Prostate gland (tissue), 2 donors: ENCODE results near the gene SGCD.

Experiments
- POLR2A ChIP-seq: fragments of 450-650 bp; IDR thresholded peaks from one replicate; pipeline ENCODE4 v1.6.1; 2016; ENCODE audit warnings: antibody characterized with exemption, mild to moderate bottlenecking
- POLR2AphosphoS5 ChIP-seq: sonication (generic); formaldehyde crosslinking; IDR thresholded peaks from one replicate; pipeline ENCODE4 v1.6.1; 2017; ENCODE audit warnings: antibody characterized with exemption
- TF ChIP-seq, protein P1 (sequence below), 4 experiments: fragments of 200-600 bp in 2 of 4; fragments of 450-650 bp in 2 of 4; sonication (generic) in 2 of 4; IDR thresholded peaks; 1 replicate in 3 of 4; 2 replicates in 1 of 4; pipeline ENCODE4 v1.5.1; 2016 to 2019; ENCODE audit warnings: antibody characterized with exemption in 4 of 4, mild to moderate bottlenecking in 2 of 4, moderate library complexity in 2 of 4

DNA sequence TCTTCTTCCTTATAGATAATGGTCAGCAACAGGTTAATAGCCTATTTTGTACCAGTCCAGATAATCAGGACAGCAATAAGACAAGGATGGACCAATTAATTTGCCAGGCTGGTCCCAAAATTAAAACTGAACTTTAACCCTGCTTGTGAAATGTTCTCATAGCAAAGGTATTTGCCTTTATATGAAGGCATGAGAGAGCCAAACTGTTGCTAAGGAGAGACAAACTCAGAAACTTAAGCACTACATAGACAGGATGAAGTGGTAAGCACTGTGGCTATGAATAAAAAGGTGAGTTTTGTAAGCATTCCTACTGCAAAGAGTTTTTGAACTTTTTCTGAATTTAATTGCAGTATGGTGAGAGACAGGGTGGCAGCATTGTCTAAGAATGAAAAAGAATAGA is 348.4 kb downstream of the SGCD start:
- TF ChIP-seq, protein P1, sequence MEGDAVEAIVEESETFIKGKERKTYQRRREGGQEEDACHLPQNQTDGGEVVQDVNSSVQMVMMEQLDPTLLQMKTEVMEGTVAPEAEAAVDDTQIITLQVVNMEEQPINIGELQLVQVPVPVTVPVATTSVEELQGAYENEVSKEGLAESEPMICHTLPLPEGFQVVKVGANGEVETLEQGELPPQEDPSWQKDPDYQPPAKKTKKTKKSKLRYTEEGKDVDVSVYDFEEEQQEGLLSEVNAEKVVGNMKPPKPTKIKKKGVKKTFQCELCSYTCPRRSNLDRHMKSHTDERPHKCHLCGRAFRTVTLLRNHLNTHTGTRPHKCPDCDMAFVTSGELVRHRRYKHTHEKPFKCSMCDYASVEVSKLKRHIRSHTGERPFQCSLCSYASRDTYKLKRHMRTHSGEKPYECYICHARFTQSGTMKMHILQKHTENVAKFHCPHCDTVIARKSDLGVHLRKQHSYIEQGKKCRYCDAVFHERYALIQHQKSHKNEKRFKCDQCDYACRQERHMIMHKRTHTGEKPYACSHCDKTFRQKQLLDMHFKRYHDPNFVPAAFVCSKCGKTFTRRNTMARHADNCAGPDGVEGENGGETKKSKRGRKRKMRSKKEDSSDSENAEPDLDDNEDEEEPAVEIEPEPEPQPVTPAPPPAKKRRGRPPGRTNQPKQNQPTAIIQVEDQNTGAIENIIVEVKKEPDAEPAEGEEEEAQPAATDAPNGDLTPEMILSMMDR (IDR thresholded peaks at IDR 0.05): no peak
- TF ChIP-seq POLR2A: no peak
- TF ChIP-seq POLR2AphosphoS5: no peak
